CD4-positive, alpha-beta T cell treated with Interleukin-6 at 100 ng/mL for 8 hours (primary cell): ENCODE measurements around the gene RECQL5.
"Not testable (repeated sequence)": the region's sequence is repeated elsewhere in the genome, so short reads cannot be mapped to it uniquely, and the experiment has no call there.

ENCODE experiments used
- DNase-seq: peaks from one replicate; pipeline ENCODE4 v3.0.0-alpha.2; 2020; ENCODE audit warnings: mixed read lengths, low spot score

Gene RECQL5

GRCh38 chr17:75647921-75648320 is 19.0 kb downstream of the RECQL5 start:
- no peak for DNase-seq

GRCh38 chr17:75647061-75647460 is 19.9 kb downstream of the RECQL5 start:
- no peak for DNase-seq

GRCh38 chr17:75646638-75646992 is 20.3 kb downstream of the RECQL5 start:
- DNase-seq: no peak

- no peak for DNase-seq
Measured at GRCh38 chr17:75645889-75646637, 20.9 kb downstream of the RECQL5 start.

- no peak for DNase-seq
Measured at GRCh38 chr17:75645501-75645888, 21.5 kb downstream of the RECQL5 start.

GRCh38 chr17:75643643-75644017 is 23.3 kb downstream of the RECQL5 start:
- no peak for DNase-seq

GRCh38 chr17:75642784-75643642 is 23.9 kb downstream of the RECQL5 start:
- DNase-seq: no peak

- DNase-seq: no peak
Measured at GRCh38 chr17:75642182-75642783, 24.7 kb downstream of the RECQL5 start.

- DNase-seq: no peak
Measured at GRCh38 chr17:75641343-75641742, 25.6 kb downstream of the RECQL5 start.

GRCh38 chr17:75640556-75641119 is 26.3 kb downstream of the RECQL5 start:
- no peak for DNase-seq

GRCh38 chr17:75639771-75640555 is 27.0 kb downstream of the RECQL5 start:
- no peak for DNase-seq

GRCh38 chr17:75639327-75639726 is 27.6 kb downstream of the RECQL5 start:
- no peak for DNase-seq

GRCh38 chr17:75638893-75639292 is 28.1 kb downstream of the RECQL5 start:
- no peak for DNase-seq

- not testable (repeated sequence) for DNase-seq
Measured at GRCh38 chr17:75638039-75638438, 28.9 kb downstream of the RECQL5 start.

GRCh38 chr17:75637551-75637950 is 29.4 kb downstream of the RECQL5 start:
- DNase-seq: no peak

GRCh38 chr17:75637143-75637538 is 29.8 kb downstream of the RECQL5 start:
- DNase-seq: no peak

- no peak for DNase-seq
Measured at GRCh38 chr17:75636381-75637142, 30.4 kb downstream of the RECQL5 start.

- DNase-seq: no peak
Measured at GRCh38 chr17:75635610-75636202, 31.2 kb downstream of the RECQL5 start.

- DNase-seq: no peak
Measured at GRCh38 chr17:75634754-75635609, 32.0 kb downstream of the RECQL5 start.

GRCh38 chr17:75634376-75634740 is 32.6 kb downstream of the RECQL5 start:
- DNase-seq: no peak
